HepG2 (cell line): ENCODE results near the gene PDK2. TPM values are rescaled to one million over a fixed set of nuclear protein-coding genes. Genes with fewer than 3 reads are reported as not detected.

Experiments
- CREB3 ChIP-seq: sonication (generic); formaldehyde crosslinking; IDR thresholded peaks from 2 replicates; pipeline ENCODE4 v1.5.0; 2020; ENCODE audit warnings: missing genetic modification reagents
- GATAD1 ChIP-seq: IDR thresholded peaks from 2 replicates; pipeline ENCODE4 v1.6.1; 2016; ENCODE audit warnings: missing genetic modification reagents, missing compliant biosample characterization
- HMG20A ChIP-seq: IDR thresholded peaks from 2 replicates; pipeline ENCODE4 v1.6.1; 2016; ENCODE audit warnings: borderline replicate concordance
- HOMEZ ChIP-seq: IDR thresholded peaks from 2 replicates; pipeline ENCODE4 v1.6.1; 2016; ENCODE audit warnings: low read depth
- IRF1 ChIP-seq: sonication (generic); formaldehyde crosslinking; IDR thresholded peaks from 2 replicates; pipeline ENCODE4 v1.4.0; 2020; ENCODE audit warnings: low read depth, mild to moderate bottlenecking, missing genetic modification reagents
- KDM5B ChIP-seq: sonication (generic); formaldehyde crosslinking; IDR thresholded peaks from 2 replicates; pipeline ENCODE4 v1.4.0; 2020; ENCODE audit warnings: missing genetic modification reagents, mild to moderate bottlenecking, borderline replicate concordance
- MED8 ChIP-seq: sonication (generic); formaldehyde crosslinking; IDR thresholded peaks from 2 replicates; pipeline ENCODE4 v1.8.1; 2023; ENCODE audit warnings: mild to moderate bottlenecking, missing genetic modification reagents; ENCODE audit not compliant: insufficient replicate concordance
- NCOA1 ChIP-seq: sonication (generic); formaldehyde crosslinking; IDR thresholded peaks from 2 replicates; pipeline ENCODE4 v1.9.0; 2021; ENCODE audit warnings: missing genetic modification reagents
- NFKB2 ChIP-seq: sonication (generic); formaldehyde crosslinking; IDR thresholded peaks from 2 replicates; pipeline ENCODE4 v1.4.0; 2020; ENCODE audit warnings: missing genetic modification reagents, borderline replicate concordance
- SP4 ChIP-seq: sonication (generic); formaldehyde crosslinking; IDR thresholded peaks from 2 replicates; pipeline ENCODE4 v1.8.1; 2023; ENCODE audit warnings: mild to moderate bottlenecking, missing genetic modification reagents
- SP5 ChIP-seq: IDR thresholded peaks from 2 replicates; pipeline ENCODE4 v1.6.1; 2016; ENCODE audit warnings: low read depth, borderline replicate concordance
- SYNCRIP ChIP-seq: fragments of 200-400 bp; formaldehyde crosslinking; IDR thresholded peaks from 2 replicates; pipeline ENCODE4 v1.6.1; 2018; ENCODE audit warnings: mild to moderate bottlenecking, low read depth, low read length; ENCODE audit not compliant: insufficient read depth
- TRIM24 ChIP-seq: sonication (generic); formaldehyde crosslinking; IDR thresholded peaks from 2 replicates; pipeline ENCODE4 v1.8.0; 2022; ENCODE audit warnings: mild to moderate bottlenecking, missing genetic modification reagents
- ZNF407 ChIP-seq: sonication (generic); formaldehyde crosslinking; IDR thresholded peaks from one replicate; pipeline ENCODE4 v1.5.1; 2020; ENCODE audit warnings: mild to moderate bottlenecking, missing genetic modification reagents; ENCODE audit errors: not compliant biosample characterization
- ZNF777 ChIP-seq: sonication (generic); formaldehyde crosslinking; IDR thresholded peaks from 2 replicates; pipeline ENCODE4 v1.4.0; 2020; ENCODE audit warnings: missing genetic modification reagents
- polyA plus RNA-seq, 8 experiments: library from polyadenylated mRNA; depleted of rRNA in 3 of 8; stranded (reverse) in 7 of 8; unstranded in 1 of 8; fragments of >200 nt; fragmentation: Illumina TruSeq in 4 of 8; extraction: Trizol in 4 of 8; gene quantifications; 2 replicates each; pipeline versions ENCODE4 v1.2.1 to v1.2.3, GENCODE V29; 2011 to 2016; ENCODE audit warnings: low read depth in 4 of 8, missing spikeins in 1 of 8, mixed read lengths in 1 of 8; ENCODE audit not compliant: insufficient read depth in 1 of 8
- total RNA-seq, 5 experiments: library from RNA; depleted of rRNA; stranded (reverse); fragments of >200 nt; fragmentation: Illumina TruSeq; extraction: Trizol; gene quantifications; 2 replicates each; pipeline ENCODE4 v1.2.3, GENCODE V29; 2016; ENCODE audit warnings: low read depth in 1 of 5

The PDK2 gene
- total and polyA plus RNA-seq, 2 of the 13 experiments (the other 11 are each of a cell fraction or from before 2014, with no cell fraction given): 18.5 to 59.7 TPM

GRCh38 chr17:50148226-50149090 lies 53.3 kb downstream of the PDK2 start (continued):
- TF ChIP-seq ZNF407 (CRISPR knock-in tag): peak; percentile 29
- TF ChIP-seq SP4 (CRISPR knock-in tag): peak; percentile 28; the same call in 1 of the 2 replicates
- no peak for TF ChIP-seq NCOA1 (CRISPR knock-in tag)
- no peak for TF ChIP-seq HOMEZ (CRISPR knock-in tag)
- TF ChIP-seq CREB3 (CRISPR knock-in tag): no peak
- TF ChIP-seq GATAD1 (CRISPR knock-in tag): no peak
- TF ChIP-seq HMG20A (CRISPR knock-in tag): no peak
- TF ChIP-seq SYNCRIP: no peak
- no peak for TF ChIP-seq MED8 (CRISPR knock-in tag)
- TF ChIP-seq SP5 (CRISPR knock-in tag): peak; percentile 31; the same call in 1 of the 2 replicates
- no peak for TF ChIP-seq ZNF777 (CRISPR knock-in tag)
- TF ChIP-seq TRIM24 (CRISPR knock-in tag): no peak
- TF ChIP-seq NFKB2 (CRISPR knock-in tag): peak; percentile 39; the same call in 1 of the 2 replicates
- no peak for TF ChIP-seq IRF1 (CRISPR knock-in tag)
- no peak; the same call in 1 of the 2 replicates for TF ChIP-seq KDM5B
